Progenitor cell of endocrine pancreas (in vitro differentiated cells): ENCODE measurements around the gene METTL13. TPM values are rescaled to one million over a fixed set of nuclear protein-coding genes. Genes with fewer than 3 reads are reported as not detected.

Source experiments
- DNase-seq: peaks from one replicate; pipeline ENCODE4 v3.0.0; 2021; ENCODE audit warnings: low spot score; ENCODE audit not compliant: unreplicated experiment
- H3K27ac Mint-ChIP-seq: 2 replicates; pipeline ENCODE4 v1.8.0; 2021; ENCODE audit warnings: mild to moderate bottlenecking, moderate library complexity, mixed read lengths
- H3K27me3 Mint-ChIP-seq: 2 replicates; pipeline ENCODE4 v1.8.0; 2021; ENCODE audit warnings: mixed read lengths
- H3K36me3 Mint-ChIP-seq: 2 replicates; pipeline ENCODE4 v1.8.0; 2022; ENCODE audit warnings: mixed read lengths; ENCODE audit not compliant: insufficient read depth
- H3K4me1 Mint-ChIP-seq: 2 replicates; pipeline ENCODE4 v1.8.0; 2021; ENCODE audit warnings: low read depth, mixed read lengths
- H3K4me3 Mint-ChIP-seq: 2 replicates; pipeline ENCODE4 v1.8.0; 2021; ENCODE audit warnings: low read depth, mild to moderate bottlenecking, moderate library complexity, mixed read lengths
- H3K9me3 Mint-ChIP-seq: 2 replicates; pipeline ENCODE4 v1.8.0; 2021; ENCODE audit warnings: low read depth, mixed read lengths
- CTCF ChIP-seq: fragments of 200-600 bp; sonication (generic); IDR thresholded peaks from one replicate; pipeline ENCODE4 v1.5.0; 2021; ENCODE audit warnings: antibody characterized with exemption, mild to moderate bottlenecking; ENCODE audit not compliant: unreplicated experiment
- total RNA-seq: library from RNA; stranded (reverse); gene quantifications from 2 replicates; pipeline ENCODE4 v1.2.1, GENCODE V29; 2021

The METTL13 gene
- total RNA-seq, 1 donor from 2014 or later, result 30.8 TPM

GRCh38 chr1:171754353-171754705, 27.1 kb upstream of the METTL13 start:
- DNase-seq, result no peak
- H3K27me3 Mint-ChIP-seq, result no peaks in the 10 kb centered on the region
- H3K9me3 Mint-ChIP-seq, result peaks cover 4% of the 10 kb centered on the region
- H3K4me1 Mint-ChIP-seq, result peaks cover 5% of the 10 kb centered on the region
- no peak overlapping the region for H3K4me3 Mint-ChIP-seq
- no peak for TF ChIP-seq CTCF
- H3K27ac Mint-ChIP-seq, result no peak overlapping the region
- no peaks in the 10 kb centered on the region for H3K36me3 Mint-ChIP-seq

GRCh38 chr1:171754971-171755370, 26.5 kb upstream of the METTL13 start:
- DNase-seq, result no peak
- Mint-ChIP-seq H3K4me3 (no peak overlapping the region), H3K9me3 (peaks cover 4% of the 10 kb centered on the region), H3K27ac (no peak overlapping the region), H3K4me1 (peaks cover 5% of the 10 kb centered on the region), H3K27me3 (no peaks in the 10 kb centered on the region), H3K36me3 (no peaks in the 10 kb centered on the region)
- no peak for TF ChIP-seq CTCF

- no peak overlapping the region for H3K27ac Mint-ChIP-seq
- H3K36me3 Mint-ChIP-seq, result no peaks in the 10 kb centered on the region
- H3K9me3 Mint-ChIP-seq, result peaks cover 4% of the 10 kb centered on the region
Measured at GRCh38 chr1:171756856-171757255, 24.6 kb upstream of the METTL13 start.

GRCh38 chr1:171758011-171758410, 23.4 kb upstream of the METTL13 start:
- Mint-ChIP-seq H3K36me3 (no peaks in the 10 kb centered on the region), H3K9me3 (peaks cover 4% of the 10 kb centered on the region), H3K27ac (no peak overlapping the region), H3K27me3 (no peaks in the 10 kb centered on the region), H3K4me3 (no peak overlapping the region), H3K4me1 (peaks cover 5% of the 10 kb centered on the region)
- no peak for TF ChIP-seq CTCF
- no peak for DNase-seq

More at GRCh38 chr1:171756856-171757255, 24.6 kb upstream of the METTL13 start:
- Mint-ChIP-seq H3K4me1 (peaks cover 5% of the 10 kb centered on the region), H3K27me3 (no peaks in the 10 kb centered on the region), H3K4me3 (no peak overlapping the region)
- no peak for DNase-seq
- no peak for TF ChIP-seq CTCF

- Mint-ChIP-seq H3K4me1 (peaks cover 8% of the 10 kb centered on the region), H3K9me3 (no peaks in the 10 kb centered on the region), H3K4me3 (no peak overlapping the region), H3K27me3 (peaks cover 3% of the 10 kb centered on the region), H3K36me3 (no peaks in the 10 kb centered on the region), H3K27ac (no peak overlapping the region)
- DNase-seq, result no peak
- TF ChIP-seq CTCF, result no peak
Measured at GRCh38 chr1:171762143-171762563, 19.3 kb upstream of the METTL13 start.
